HG03280 (cell line): ENCODE results near the gene TMSB4X.
"Not testable (repeated sequence)": the region's sequence is repeated elsewhere in the genome, so short reads cannot be mapped to it uniquely, and the experiment has no call there.

Experiments used
- ATAC-seq: cut with Tn5 transposase; IDR thresholded peaks from one replicate; pipeline ENCODE4 v1.9.1; 2021; ENCODE audit warnings: mild to moderate bottlenecking, moderate library complexity; ENCODE audit not compliant: unreplicated experiment

Gene TMSB4X

DNA sequence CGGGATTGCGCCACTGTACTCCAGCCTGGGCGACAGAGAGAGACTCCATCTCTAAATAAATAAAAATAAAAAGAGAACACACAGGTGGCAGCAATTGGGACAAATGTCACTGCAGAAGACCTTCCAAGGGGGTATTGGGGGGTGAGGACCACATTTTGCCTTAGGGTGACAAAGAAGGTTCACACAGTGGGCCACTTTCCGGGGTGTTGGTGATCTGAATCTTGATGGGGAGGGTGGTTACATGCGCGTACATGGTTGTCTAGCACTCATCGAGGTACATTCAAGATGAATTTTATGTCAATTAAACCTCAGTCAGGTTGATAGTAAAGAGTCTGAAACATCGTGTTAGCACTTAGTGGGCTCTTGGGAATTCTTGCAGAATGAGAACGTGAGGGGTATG, 20.5 kb upstream of the TMSB4X start:
- no peak for ATAC-seq

DNA sequence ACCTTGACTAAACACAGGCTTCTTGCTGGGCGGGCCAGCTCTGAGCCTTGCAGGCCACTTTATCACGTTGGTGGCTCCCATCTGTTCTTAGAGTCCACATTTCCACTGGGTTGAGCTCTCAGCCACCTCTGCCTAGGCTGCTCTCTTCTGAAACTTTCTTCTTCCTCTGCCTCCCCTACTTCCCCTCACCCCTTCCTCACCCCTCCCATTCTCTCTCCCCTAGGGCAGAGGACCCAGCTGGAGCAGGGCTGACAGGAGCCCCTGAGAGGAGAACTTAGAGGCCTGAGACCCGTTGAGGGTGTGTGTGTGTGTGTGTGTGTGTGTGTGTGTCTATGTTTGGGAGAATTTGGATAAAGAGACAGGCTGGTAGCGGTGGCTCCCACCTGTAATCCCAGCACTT, 19.9 kb upstream of the TMSB4X start:
- no peak for ATAC-seq

DNA sequence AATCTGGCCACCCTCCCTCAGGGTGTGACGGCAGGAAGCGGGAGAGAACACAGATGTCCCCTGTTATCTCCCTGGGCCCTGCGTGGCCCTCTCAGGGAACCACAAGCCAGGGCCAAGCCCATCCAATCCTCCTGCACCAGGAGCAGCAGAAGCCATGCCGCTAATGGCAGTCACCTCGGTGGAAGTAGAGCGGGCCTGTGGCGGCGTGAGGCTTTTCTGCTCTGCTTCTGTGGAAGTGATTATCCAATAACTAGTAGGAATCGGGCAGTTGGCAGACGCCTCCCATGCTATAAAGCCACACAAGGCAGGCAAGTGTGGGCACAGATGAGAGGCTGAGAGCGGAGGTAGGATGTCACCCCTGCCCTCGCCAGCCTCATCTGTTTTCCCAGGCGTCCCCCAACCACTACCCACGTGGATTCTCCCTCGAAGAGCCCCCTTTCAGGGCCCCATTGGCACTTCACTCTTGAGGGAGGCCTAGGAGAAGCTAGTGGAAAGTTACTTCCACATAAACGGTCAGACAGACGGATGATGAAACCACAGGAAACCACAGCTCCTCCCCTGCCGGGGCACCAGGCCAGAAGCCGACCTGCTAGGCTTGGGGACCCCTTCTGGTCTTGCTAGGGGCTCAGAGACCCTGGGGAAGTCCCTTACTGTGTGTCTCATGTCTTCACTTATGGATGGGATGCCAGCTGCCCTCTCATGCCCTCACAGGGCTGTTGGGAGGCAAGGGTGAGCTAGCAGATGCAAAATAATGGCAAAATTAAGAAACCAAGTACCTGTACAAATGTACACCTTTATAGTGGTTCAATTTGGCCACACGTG, 18.8 kb upstream of the TMSB4X start:
- peak; percentile 46 for ATAC-seq

DNA sequence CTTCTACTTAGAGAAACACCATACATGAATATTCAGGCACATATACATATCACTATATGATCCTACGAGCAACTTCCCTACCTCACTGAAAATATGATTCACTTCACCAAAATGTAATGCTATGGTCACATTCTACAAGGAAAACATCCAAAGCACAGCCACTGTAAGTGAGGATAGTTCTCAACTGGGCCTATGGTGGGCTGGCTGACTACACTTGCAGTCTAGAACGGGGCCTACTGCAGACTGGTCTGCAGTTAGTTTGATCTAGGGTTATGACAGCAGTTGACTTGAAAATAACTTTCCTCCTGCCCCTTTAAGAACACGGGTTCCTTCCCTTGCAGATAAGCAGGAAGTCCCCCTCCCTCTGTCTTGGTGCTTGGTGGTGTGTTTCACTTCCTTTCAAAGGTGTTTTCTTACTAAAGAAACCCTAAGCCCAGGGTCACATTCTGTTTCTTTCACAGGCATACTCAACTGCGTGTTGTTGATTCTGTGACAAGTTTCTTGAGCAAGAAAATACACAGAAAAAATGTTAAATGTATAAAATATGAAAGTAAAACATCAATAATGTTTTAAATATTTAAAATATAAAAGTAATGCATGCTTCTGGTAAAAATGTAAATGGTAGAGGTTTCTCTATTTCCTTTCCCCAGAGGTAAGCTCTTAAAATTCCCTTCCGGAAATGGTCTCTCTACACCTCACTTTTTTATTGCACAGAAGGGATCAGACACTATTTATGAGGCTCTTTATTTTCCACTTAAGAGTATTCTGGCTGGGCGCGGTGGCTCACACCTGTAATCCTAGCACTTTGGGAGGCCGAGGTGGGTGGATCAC, 18.0 kb upstream of the TMSB4X start:
- peak; percentile 70 for ATAC-seq

DNA sequence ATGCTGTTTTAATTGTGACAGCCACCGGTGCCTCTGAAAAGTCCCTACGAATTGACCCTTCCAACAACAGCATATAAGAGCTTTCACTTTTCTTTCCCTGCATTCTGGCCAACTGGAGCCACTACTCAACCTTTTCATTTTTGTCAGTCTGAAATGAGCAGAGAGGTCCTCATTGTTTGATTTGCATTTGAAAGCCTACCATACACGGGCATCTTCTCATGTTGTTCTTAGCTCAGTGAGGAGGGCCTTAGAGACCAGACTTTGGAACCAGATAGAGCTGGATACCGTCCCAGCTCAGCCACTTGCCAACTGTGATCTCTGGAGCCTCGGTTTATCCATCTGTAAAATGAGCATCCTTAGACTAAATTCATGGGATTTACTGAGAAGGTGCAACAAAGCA, 16.9 kb upstream of the TMSB4X start:
- ATAC-seq = no peak

- ATAC-seq = no peak
These were observed 16.4 kb upstream of the TMSB4X start for GRCh38 chrX:12958461-12958860.

DNA sequence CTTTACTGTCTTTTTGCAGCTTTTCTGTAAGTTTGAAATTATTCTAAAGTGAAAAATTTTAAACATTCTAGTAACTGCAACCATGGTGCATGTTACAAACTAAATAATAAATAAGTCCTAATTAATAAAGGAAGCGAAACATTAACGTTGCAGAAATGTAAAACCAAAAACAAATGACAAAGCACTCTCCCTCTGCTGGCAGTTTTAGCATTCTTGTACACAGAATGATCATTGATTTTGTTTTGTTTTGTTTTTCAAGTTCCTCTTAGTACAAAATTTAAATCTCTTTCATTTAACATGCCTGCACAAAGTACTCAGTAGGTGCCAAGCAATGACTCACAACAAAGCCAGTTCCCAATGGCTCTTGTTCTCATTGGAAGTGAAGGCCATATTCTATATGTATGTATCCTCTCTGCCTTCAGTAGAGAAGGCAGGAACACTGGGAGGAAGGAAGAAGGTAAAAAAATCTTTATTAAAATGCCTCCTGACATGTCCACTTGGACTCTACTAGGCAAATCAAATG, 13.7 kb upstream of the TMSB4X start:
- no peak for ATAC-seq

- ATAC-seq = no peak
These were observed 12.8 kb upstream of the TMSB4X start for GRCh38 chrX:12962041-12962504.

- not testable (repeated sequence) for ATAC-seq
These were observed 11.6 kb upstream of the TMSB4X start for GRCh38 chrX:12963210-12963850.

DNA sequence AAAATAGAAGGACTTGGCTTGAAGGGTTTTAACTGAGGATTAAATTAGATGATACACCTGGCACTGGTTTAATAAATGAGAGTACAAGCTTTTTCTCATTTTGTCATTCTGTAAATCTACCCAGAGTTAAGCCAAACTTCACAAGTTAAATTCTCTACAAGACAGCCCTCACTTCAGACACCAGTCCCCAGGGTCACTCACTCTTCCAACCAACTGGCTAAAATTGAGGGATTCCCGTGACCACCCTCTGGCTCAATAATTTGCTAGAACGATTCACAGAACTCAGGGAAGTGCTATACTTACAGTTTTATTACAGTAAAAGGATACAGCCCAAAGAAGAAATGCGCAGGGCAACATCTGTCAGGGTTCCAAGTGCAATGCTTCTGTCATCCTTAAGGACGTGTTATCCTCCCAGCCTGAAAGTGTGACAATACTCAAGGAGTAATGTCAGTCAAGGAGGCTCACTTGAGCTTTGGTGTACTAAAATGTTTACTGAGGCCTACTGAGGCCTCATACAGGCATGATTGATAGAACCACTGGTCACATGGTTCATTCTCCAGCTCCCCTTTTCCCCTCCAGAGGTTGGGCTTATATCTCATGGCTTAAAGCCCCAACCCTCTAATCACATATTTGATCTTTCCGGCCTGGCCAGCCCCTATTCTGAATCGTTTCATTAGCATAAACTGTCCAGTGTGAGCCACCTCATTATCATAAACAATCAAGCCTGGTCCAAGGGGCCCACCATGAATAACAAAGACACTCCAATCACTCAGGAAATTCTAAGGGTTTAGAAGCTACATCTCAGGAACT, 9.6 kb upstream of the TMSB4X start:
- ATAC-seq = no peak

- ATAC-seq = no peak
These were observed 8.8 kb upstream of the TMSB4X start for GRCh38 chrX:12966151-12966550.

DNA sequence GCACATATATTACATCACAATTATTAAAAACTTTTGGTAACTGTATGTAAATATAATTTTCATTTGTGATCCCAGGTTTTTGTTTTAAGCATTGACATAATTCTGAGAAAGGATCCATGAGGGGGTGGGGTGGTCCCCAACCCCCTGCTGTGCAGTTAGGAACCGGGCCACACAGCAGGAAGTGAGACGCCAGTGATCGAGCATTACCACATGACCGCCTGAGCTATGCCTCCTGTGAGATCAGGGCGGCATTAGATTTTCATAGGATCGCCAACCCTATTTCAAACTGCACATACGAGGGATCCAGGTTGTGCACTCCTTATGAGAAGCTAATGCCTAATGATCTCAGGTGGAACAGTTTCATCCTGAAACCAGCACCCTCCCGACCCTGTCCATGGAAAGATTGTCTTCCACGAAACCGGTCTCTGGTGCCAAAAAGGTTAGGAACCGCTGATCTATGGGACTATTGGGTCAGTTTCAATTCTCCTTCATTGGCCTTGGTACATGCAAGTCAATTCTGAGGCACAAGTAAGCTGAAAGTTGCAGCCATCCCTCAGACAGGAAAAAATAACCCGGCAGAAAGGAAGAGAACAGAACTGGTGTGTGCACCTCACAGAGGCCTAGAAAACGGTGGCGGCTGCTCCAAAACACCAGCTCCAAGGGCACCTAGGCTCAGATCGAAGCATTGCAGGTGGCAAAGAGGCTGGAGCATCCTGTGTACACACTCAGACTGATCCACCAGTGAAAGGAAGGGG, 7.0 kb upstream of the TMSB4X start:
- no peak for ATAC-seq

DNA sequence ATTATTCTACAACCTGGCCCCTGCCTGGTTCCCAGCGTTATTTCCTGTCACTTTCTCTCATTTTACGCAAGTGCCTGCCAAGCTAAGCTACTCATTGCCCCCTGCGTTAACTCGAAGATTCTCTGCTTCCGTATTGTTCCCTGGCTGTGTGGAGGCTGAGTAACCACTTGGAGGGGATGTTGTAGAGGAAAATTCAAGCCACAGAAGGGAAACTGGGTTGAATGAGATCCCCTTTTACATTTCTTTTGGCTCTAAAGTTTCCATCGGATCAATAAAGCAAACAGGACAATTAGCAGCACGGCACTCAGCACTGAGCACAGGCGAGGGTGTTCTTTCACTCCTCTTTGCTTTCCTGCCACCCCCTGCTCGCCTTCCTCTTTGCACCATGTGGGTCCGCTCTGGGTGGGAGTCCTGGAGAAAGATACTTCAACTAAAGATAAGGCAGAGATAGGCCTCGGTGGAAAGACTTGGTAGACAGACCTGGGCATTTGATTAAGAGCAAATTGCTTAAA, 4.2 kb upstream of the TMSB4X start:
- no peak for ATAC-seq

GRCh38 chrX:12971282-12972003, 3.5 kb upstream of the TMSB4X start:
- ATAC-seq = no peak

DNA sequence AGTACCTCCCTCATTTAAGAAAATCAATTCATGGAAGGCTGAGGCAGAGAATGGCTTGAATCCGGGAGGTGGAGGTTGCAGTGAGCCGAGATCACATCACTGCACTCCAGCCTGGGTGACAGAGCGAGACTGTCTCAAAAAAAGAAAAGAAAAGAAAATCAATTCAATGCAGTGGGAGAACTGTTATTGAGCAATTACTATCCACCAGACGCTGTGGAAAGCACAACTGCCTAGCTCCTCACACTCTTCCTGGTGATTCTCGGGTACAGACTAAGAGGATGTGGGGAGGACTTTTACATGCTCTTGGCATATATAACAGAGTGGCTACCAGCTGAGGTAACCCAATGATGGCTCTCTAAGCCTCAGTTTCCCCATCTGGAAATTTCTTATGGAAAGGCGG, 2.7 kb upstream of the TMSB4X start:
- ATAC-seq = no peak

- ATAC-seq = no peak
These were observed 1.9 kb upstream of the TMSB4X start for GRCh38 chrX:12972878-12973560.

DNA sequence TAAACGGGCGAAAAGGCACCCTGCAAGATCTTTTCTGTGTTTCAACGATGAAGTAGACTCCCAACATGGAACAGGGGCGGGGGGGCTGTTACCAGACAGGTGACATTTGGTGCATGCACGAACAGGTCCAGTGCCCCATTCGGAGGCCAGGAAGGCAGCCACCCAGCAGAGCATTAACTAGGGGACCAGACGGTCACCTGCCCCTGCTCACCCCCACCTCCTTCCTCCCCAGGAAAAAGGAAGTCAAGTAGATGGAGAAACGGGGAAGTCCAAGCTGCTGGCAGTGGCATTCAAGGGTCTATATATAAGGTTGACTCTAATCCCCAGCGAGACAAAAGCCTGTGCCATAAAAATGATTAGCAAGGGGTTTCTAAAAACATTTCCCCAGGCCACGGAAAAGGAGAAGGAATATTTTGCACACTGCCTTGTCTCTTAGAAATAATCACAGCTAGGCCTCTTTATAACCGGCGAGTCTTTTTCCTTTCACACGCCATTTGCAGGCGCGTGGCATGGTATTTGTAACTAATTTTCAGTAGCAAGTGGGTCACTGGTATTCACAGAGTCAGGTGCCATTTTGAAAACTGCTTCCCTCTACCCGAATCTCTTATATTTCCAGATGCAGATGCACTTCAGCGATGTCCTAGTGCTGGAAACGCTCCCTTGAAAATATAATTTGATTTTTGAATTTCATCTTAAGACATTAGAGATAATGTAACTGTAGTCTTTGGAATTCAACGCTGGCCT, 1.2 kb upstream of the TMSB4X start:
- ATAC-seq = no peak
